Activated T-helper 2 cell treated with anti-CD3 and anti-CD28 coated beads, Interferon-gamma antibody, Interleukin-2, Interleukin-4, amounts not matched to agents 10 μg/mL and 5 μg/mL and 100 μg/mL, durations not matched to agents 14 hours and 24 hours and 36 hours (primary cell): ENCODE data around the gene CHID1. TPM values are rescaled to one million over a fixed set of nuclear protein-coding genes. Genes with fewer than 3 reads are reported as not detected.
A peak's percentile ranks its signal among the peaks of the same experiment; 100 is the strongest.

Experiments used
- DNase-seq: peaks from one replicate; pipeline ENCODE4 v3.0.0; 2021; ENCODE audit warnings: low spot score
- H3K27ac Mint-ChIP-seq: one replicate; pipeline ENCODE4 v1.8.0; 2021; ENCODE audit warnings: mixed read lengths
- H3K27me3 Mint-ChIP-seq: one replicate; pipeline ENCODE4 v1.8.0; 2021; ENCODE audit warnings: low read depth, mixed read lengths
- H3K36me3 Mint-ChIP-seq: one replicate; pipeline ENCODE4 v1.8.0; 2021; ENCODE audit warnings: low read depth, mixed read lengths
- H3K4me1 Mint-ChIP-seq: one replicate; pipeline ENCODE4 v1.8.0; 2021; ENCODE audit warnings: low read depth, mixed read lengths
- H3K4me3 Mint-ChIP-seq: one replicate; pipeline ENCODE4 v1.8.0; 2021; ENCODE audit warnings: low read depth, mild to moderate bottlenecking, moderate library complexity, mixed read lengths
- H3K9me3 Mint-ChIP-seq: one replicate; pipeline ENCODE4 v1.8.0; 2021; ENCODE audit warnings: mixed read lengths
- intact Hi-C: fragments of 100-400 bp; cut with micrococcal nuclease; formaldehyde crosslinking; loops from one replicate; pipeline ENCODE4 v1.15.1; 2023
- total RNA-seq: library from RNA; stranded (reverse); gene quantifications from 2 replicates; pipeline ENCODE4 v1.2.3, GENCODE V29; 2022

CHID1 gene
- total RNA-seq, 1 donor from 2014 or later: 89.0 TPM

- Mint-ChIP-seq H3K4me3 (peak overlapping the region; percentile 78), H3K4me1 (peaks cover 9% of the 10 kb centered on the region), H3K27ac (peak overlapping the region; percentile 33), H3K27me3 (peaks cover 25% of the 10 kb centered on the region), H3K36me3 (peaks cover 14% of the 10 kb centered on the region), H3K9me3 (no peaks in the 10 kb centered on the region)
- intact Hi-C loops: no loop called here
- no peak for DNase-seq
Measured at GRCh38 chr11:826227-826621, 84.4 kb downstream of the CHID1 start.

GRCh38 chr11:825366-826226 is 85.0 kb downstream of the CHID1 start:
- Mint-ChIP-seq H3K27ac (no peak overlapping the region), H3K4me3 (no peak overlapping the region), H3K27me3 (peaks cover 23% of the 10 kb centered on the region), H3K9me3 (no peaks in the 10 kb centered on the region), H3K4me1 (peaks cover 15% of the 10 kb centered on the region), H3K36me3 (peaks cover 14% of the 10 kb centered on the region)
- no peak for DNase-seq
- intact Hi-C loops: no loop called here

- peaks cover 22% of the 10 kb centered on the region for H3K27me3 Mint-ChIP-seq
- no peak overlapping the region for H3K4me3 Mint-ChIP-seq
- H3K36me3 Mint-ChIP-seq: peaks cover 14% of the 10 kb centered on the region
- H3K4me1 Mint-ChIP-seq: peaks cover 15% of the 10 kb centered on the region
- H3K27ac Mint-ChIP-seq: no peak overlapping the region
- DNase-seq: no peak
- intact Hi-C loops: no loop called here
- H3K9me3 Mint-ChIP-seq: no peaks in the 10 kb centered on the region
Measured at GRCh38 chr11:824942-825341, 85.7 kb downstream of the CHID1 start.

GRCh38 chr11:824292-824880 is 86.2 kb downstream of the CHID1 start:
- no peak overlapping the region for H3K27ac Mint-ChIP-seq
- H3K27me3 Mint-ChIP-seq: peaks cover 17% of the 10 kb centered on the region
- intact Hi-C loops: no loop called here
- H3K9me3 Mint-ChIP-seq: no peaks in the 10 kb centered on the region
- H3K4me3 Mint-ChIP-seq: no peak overlapping the region
- no peak for DNase-seq
- peaks cover 14% of the 10 kb centered on the region for H3K36me3 Mint-ChIP-seq
- H3K4me1 Mint-ChIP-seq: peaks cover 15% of the 10 kb centered on the region

GRCh38 chr11:823441-824291 is 86.9 kb downstream of the CHID1 start:
- H3K27me3 Mint-ChIP-seq: peaks cover 12% of the 10 kb centered on the region
- intact Hi-C loops: no loop called here
- peaks cover 12% of the 10 kb centered on the region for H3K4me1 Mint-ChIP-seq
- peaks cover 14% of the 10 kb centered on the region for H3K36me3 Mint-ChIP-seq
- no peak for DNase-seq
- no peak overlapping the region for H3K27ac Mint-ChIP-seq
- no peak overlapping the region for H3K4me3 Mint-ChIP-seq
- no peaks in the 10 kb centered on the region for H3K9me3 Mint-ChIP-seq

GRCh38 chr11:821512-822371 is 88.9 kb downstream of the CHID1 start:
- no peak for DNase-seq
- intact Hi-C loops: no loop called here
- Mint-ChIP-seq H3K36me3 (peaks cover 14% of the 10 kb centered on the region), H3K4me1 (peaks cover 8% of the 10 kb centered on the region), H3K9me3 (no peaks in the 10 kb centered on the region), H3K4me3 (peak overlapping the region; percentile 26), H3K27ac (no peak overlapping the region), H3K27me3 (no peaks in the 10 kb centered on the region)

GRCh38 chr11:820655-821511 is 89.7 kb downstream of the CHID1 start:
- H3K4me1 Mint-ChIP-seq: peaks cover 8% of the 10 kb centered on the region
- peaks cover 17% of the 10 kb centered on the region for H3K36me3 Mint-ChIP-seq
- H3K4me3 Mint-ChIP-seq: peak overlapping the region; percentile 80
- intact Hi-C loops: loop anchor here (1.0 kb wide), 1 partner anchor 16 kb away; the partner anchor contains the start of gene PIDD1
- no peaks in the 10 kb centered on the region for H3K27me3 Mint-ChIP-seq
- H3K9me3 Mint-ChIP-seq: no peaks in the 10 kb centered on the region
- H3K27ac Mint-ChIP-seq: peak overlapping the region; percentile 62
- DNase-seq: no peak

- Mint-ChIP-seq H3K27ac (peak overlapping the region; percentile 63), H3K4me3 (peak overlapping the region; percentile 80)
- intact Hi-C loops: loop anchor here (1.0 to 5.0 kb wide), 3 partner anchors 11 to 613 kb away; partner anchors contain the start of genes BET1L, PIDD1, RIC8A and RPLP2
Measured at GRCh38 chr11:819943-820649, 90.5 kb downstream of the CHID1 start.

GRCh38 chr11:819129-819931 is 91.3 kb downstream of the CHID1 start:
- Mint-ChIP-seq H3K27ac (peak overlapping the region; percentile 62), H3K4me3 (peak overlapping the region; percentile 80), H3K4me1 (peaks cover 8% of the 10 kb centered on the region), H3K9me3 (no peaks in the 10 kb centered on the region), H3K27me3 (no peaks in the 10 kb centered on the region), H3K36me3 (peaks cover 8% of the 10 kb centered on the region)
- intact Hi-C loops: loop anchor here (1.0 to 5.0 kb wide), 2 partner anchors 10 to 612 kb away; partner anchors contain the start of genes BET1L, RIC8A and RPLP2
- peak; percentile 87 for DNase-seq

More at GRCh38 chr11:819943-820649, 90.5 kb downstream of the CHID1 start:
- H3K4me1 Mint-ChIP-seq: peaks cover 8% of the 10 kb centered on the region
- DNase-seq: peak; percentile 92
- peaks cover 13% of the 10 kb centered on the region for H3K36me3 Mint-ChIP-seq
- no peaks in the 10 kb centered on the region for H3K27me3 Mint-ChIP-seq
- H3K9me3 Mint-ChIP-seq: no peaks in the 10 kb centered on the region

GRCh38 chr11:818396-819128 is 92.0 kb downstream of the CHID1 start, which contains the start of gene PNPLA2:
PNPLA2 (plus strand) TSS chr11:818914; CDS start chr11:819719, 805 bp downstream.
- Mint-ChIP-seq H3K27ac (peak within 1 kb of the TSS; percentile 62), H3K27me3 (no peaks in the 10 kb centered on the region), H3K4me1 (peaks cover 8% of the 10 kb centered on the region), H3K9me3 (no peaks in the 10 kb centered on the region), H3K4me3 (peak within 1 kb of the TSS; percentile 80), H3K36me3 (peaks cover 13% of the 10 kb centered on the region)
- intact Hi-C loops: loop anchor here (1.0 to 5.0 kb wide), 2 partner anchors 9 to 611 kb away; partner anchors contain the start of genes BET1L, RIC8A and RPLP2
- DNase-seq: no peak
